ENCODE measurements around the gene RTN4.
"Not testable (repeated sequence)": the region's sequence is repeated elsewhere in the genome, so short reads cannot be mapped to it uniquely, and the experiment has no call there.

RTN4 gene

GRCh38 chr2:55085113-55086040 is 35.1 kb upstream of the RTN4 start:
- DNase-seq (ENCODE audit: extremely low spot score) = no peak
- no peak for TF ChIP-seq CTCF (IDR thresholded peaks at IDR 0.05; ENCODE audit: control extremely low read depth, extremely low read depth, low read depth, missing control alignments)
- CTCF ChIA-PET = no interaction called here
- POLR2A ChIA-PET = no interaction called here

GRCh38 chr2:55084641-55085040 is 34.4 kb upstream of the RTN4 start:
- ChIA-PET POLR2A (no interaction called here), CTCF (no interaction called here)
- TF ChIP-seq CTCF (IDR thresholded peaks at IDR 0.05; ENCODE audit: control extremely low read depth, extremely low read depth, low read depth, missing control alignments) = no peak
- DNase-seq (ENCODE audit: extremely low spot score) = no peak

- no peak for TF ChIP-seq CTCF (IDR thresholded peaks at IDR 0.05; ENCODE audit: control extremely low read depth, extremely low read depth, low read depth, missing control alignments)
- POLR2A ChIA-PET = no interaction called here
- DNase-seq (ENCODE audit: extremely low spot score) = no peak
- CTCF ChIA-PET = interaction anchor here (1.8 kb wide), 1 partner anchor 8 kb away, joined by 4 read pairs; no protein-coding TSS in a partner anchor
Observed at GRCh38 chr2:55080204-55080738, 30.0 kb upstream of the RTN4 start.

- POLR2A ChIA-PET = no interaction called here
- TF ChIP-seq CTCF (IDR thresholded peaks at IDR 0.05; ENCODE audit: control extremely low read depth, extremely low read depth, low read depth, missing control alignments) = no peak
- DNase-seq (ENCODE audit: extremely low spot score) = no peak
- CTCF ChIA-PET = no interaction called here
Observed at GRCh38 chr2:55078956-55079355, 28.7 kb upstream of the RTN4 start.

- no peak for TF ChIP-seq CTCF (IDR thresholded peaks at IDR 0.05; ENCODE audit: control extremely low read depth, extremely low read depth, low read depth, missing control alignments)
- CTCF ChIA-PET = no interaction called here
- POLR2A ChIA-PET = no interaction called here
- no peak for DNase-seq (ENCODE audit: extremely low spot score)
Observed at GRCh38 chr2:55076721-55077120, 26.5 kb upstream of the RTN4 start.

- DNase-seq (ENCODE audit: extremely low spot score); POLR2A ChIA-PET; CTCF ChIA-PET: not testable (repeated sequence)
Observed at GRCh38 chr2:55076019-55076418, 25.8 kb upstream of the RTN4 start.
